Stimulated activated CD4-positive, alpha-beta T cell treated with anti-CD3 and anti-CD28 coated beads, Interleukin-15, amount 100 ng/mL, for 48 hours (primary cell): ENCODE data around the gene RAI1.

ENCODE experiments used
- DNase-seq, 2 donors: peaks; one replicate each; pipeline ENCODE4 v3.0.0-alpha.2; 2020; ENCODE audit warnings: low read depth in 2 of 2

RAI1 gene

GRCh38 chr17:17766077-17766743, 85.0 kb downstream of the RAI1 start:
- no peak for DNase-seq

DNA sequence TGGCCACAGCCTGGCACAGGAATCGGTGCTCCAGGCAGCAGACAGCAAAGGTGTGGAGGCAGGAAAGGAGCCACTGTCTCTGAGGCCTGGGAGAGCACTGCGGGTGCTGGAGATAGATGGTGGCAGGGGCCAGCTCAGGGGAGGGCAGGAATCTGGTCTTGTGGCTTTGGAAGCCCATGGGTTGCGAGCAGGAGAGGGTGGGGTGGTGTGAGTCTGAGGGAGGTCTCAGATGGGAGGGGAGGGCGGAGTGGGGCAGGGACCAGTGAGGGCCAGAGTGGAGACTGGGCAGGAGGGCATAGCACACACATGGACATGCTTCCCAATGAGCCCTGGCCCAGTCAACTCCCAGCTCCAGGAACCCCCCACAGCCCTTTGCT, 85.5 kb downstream of the RAI1 start:
- DNase-seq = no peak

GRCh38 chr17:17767154-17767869, 86.1 kb downstream of the RAI1 start:
- no peak for DNase-seq

GRCh38 chr17:17767887-17768418, 86.7 kb downstream of the RAI1 start:
- no peak for DNase-seq

- DNase-seq = no peak
These were observed 87.3 kb downstream of the RAI1 start for GRCh38 chr17:17768424-17769088.

GRCh38 chr17:17769869-17770631, 88.8 kb downstream of the RAI1 start:
- DNase-seq = no peak

GRCh38 chr17:17770632-17771044, 89.4 kb downstream of the RAI1 start:
- DNase-seq = no peak

- no peak for DNase-seq
These were observed 90.4 kb downstream of the RAI1 start for GRCh38 chr17:17771498-17772201.

- no peak for DNase-seq
These were observed 91.0 kb downstream of the RAI1 start for GRCh38 chr17:17772231-17772630.

- no peak for DNase-seq
These were observed 93.0 kb downstream of the RAI1 start for GRCh38 chr17:17774009-17774881.

GRCh38 chr17:17776889-17777288, 95.6 kb downstream of the RAI1 start:
- no peak for DNase-seq

DNA sequence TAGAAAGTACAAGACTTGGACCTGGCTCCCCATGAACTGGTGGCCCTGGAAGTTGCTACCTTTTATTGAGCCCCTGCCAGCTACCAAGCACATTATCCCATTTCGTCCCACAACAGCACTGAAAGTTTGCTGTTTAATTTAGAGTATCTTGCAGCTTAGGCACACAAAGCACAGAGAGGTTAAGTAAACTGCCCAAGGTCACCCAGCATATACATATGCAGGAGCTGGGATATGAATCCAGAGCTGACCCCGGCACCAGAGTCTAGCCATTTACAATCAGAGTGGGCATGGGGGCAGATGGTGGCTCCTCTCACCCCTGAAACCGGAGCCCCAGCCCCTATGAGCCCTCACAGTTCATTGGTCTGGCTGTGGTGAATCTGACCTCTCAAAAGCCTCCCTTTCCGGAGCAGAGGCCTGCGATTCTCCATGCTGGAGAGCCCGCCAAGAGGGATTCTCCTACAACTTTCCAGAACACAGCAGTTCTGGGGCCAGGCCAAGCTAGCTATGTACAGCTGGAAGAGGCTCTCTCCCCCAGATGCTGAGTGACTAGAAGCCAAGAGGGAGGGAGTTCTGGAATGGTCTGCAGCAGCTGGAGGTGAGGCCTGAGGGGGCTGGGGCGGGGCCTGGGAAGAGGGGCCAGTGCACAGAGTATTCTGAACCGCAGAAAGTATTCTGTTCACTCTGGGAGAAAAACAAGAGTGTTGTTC, 97.2 kb downstream of the RAI1 start:
- no peak for DNase-seq

GRCh38 chr17:17779015-17779611, 97.9 kb downstream of the RAI1 start:
- no peak for DNase-seq

DNA sequence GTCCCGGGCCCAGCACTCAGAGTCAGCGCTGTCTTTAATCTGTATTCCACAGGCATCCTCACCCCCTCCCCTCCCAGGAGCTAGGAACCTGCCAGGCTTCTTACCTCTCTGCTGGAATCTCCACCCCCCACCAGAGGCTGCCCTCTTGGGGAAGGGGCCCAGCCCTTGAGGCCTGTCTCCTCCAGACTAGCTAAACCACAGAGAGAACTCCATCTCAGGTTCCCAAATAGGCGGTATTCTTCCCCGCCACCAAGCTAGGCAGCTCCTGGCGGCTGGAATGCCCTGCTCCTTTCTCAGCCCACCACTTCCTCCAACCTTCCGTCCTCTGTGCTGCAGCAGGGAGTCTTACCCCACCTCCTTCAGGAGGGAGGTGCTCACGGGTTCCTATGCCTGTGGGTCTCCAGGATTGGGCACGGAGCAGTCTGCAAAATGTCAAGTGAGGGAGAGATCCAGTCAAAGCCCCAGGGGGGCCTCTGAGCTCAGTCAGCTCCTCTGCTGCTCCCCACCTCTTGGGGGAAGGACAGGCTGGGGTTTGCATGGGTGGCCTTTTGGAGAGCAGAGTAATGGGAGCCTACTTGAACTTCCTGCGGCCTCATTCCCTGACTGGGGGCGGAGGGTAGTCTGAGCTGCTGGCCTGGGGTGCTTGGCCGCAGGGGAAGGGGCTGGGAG, 99.8 kb downstream of the RAI1 start:
- DNase-seq = no peak

GRCh38 chr17:17781591-17782496, 100.6 kb downstream of the RAI1 start:
- no peak for DNase-seq

- no peak for DNase-seq
These were observed 101.4 kb downstream of the RAI1 start for GRCh38 chr17:17782523-17783115.

DNA sequence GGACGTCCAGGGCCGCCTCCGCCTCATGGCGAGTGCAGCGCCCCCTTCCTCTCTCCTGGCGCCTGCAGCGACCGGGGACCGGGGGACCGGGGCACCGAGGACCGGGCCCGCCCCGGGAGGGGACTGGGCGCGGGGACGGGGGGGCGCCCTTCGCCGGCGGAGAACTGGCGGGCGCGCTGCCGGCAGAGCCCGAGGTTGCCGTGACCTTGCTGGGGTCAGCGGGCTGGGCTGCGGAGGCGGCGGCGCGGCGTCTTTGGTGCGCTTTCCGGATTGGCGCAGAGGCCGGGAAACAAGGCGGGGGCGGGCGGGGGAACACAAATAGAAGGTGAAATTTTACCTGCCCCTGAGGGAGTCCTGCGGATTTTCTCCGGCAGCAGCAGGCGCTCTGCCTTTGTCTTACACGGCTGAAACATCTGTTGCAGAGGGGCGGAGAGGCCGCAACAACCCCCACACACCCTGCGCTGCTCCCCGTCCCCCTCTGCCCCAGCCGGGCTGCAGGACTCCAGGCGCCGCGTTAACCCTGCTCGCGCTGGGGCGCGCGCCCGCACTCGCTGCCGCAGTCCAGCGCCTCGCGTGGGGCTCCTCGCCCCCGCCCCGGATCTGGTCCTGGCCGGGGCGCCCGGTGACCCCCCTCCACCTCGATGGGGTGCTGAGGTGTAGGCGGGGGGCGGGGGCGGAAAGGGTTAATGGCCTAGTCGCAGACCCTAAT, 102.0 kb downstream of the RAI1 start:
- peak in 1 of 2 donors; percentile 46 for DNase-seq
